ENCODE results near the gene PTPRN. TPM values are rescaled to one million over a fixed set of nuclear protein-coding genes. Genes with fewer than 3 reads are reported as not detected.
"Not testable (repeated sequence)": the region's sequence is repeated elsewhere in the genome, so short reads cannot be mapped to it uniquely, and the experiment has no call there.

PTPRN gene
- total and polyA plus RNA-seq, 5 donors = 0.25 to 0.41 TPM; not detected in 3

- H3K9me3 ChIP-seq (ENCODE audit: control insufficient read depth, low read length); ATAC-seq; H3K27ac ChIP-seq (ENCODE audit: low read length); intact Hi-C loops (cut with DNase I); H3K27me3 ChIP-seq (ENCODE audit: control insufficient read depth, insufficient read depth); H3K4me3 ChIP-seq (ENCODE audit: low read length); H3K4me1 ChIP-seq (ENCODE audit: control insufficient read depth, insufficient read depth, low read length); DNase-seq: not testable (repeated sequence)
- WGBS = 82% methylated on average over 6 of the region's 6 CpGs
Measured at GRCh38 chr2:219287116-219287440, 22.1 kb downstream of the PTPRN start.

- Histone ChIP-seq H3K27ac (ENCODE audit: low read length) (no peak overlapping the region), H3K4me3 (ENCODE audit: low read length) (no peak overlapping the region), H3K9me3 (ENCODE audit: control insufficient read depth, low read length) (no peaks in the 10 kb centered on the region), H3K4me1 (ENCODE audit: control insufficient read depth, insufficient read depth, low read length) (no peaks in the 10 kb centered on the region), H3K27me3 (ENCODE audit: control insufficient read depth, insufficient read depth) (no peaks in the 10 kb centered on the region)
- 76% methylated on average over 12 of the region's 12 CpGs for WGBS
- peak in 1 of 2 donors; percentile 4 for ATAC-seq
- DNase-seq = peak in 2 of 3 donors; percentile 55 to 64
- intact Hi-C loops (cut with DNase I) = no loop called here
Measured at GRCh38 chr2:219286436-219287115, 22.6 kb downstream of the PTPRN start.

GRCh38 chr2:219285894-219286425, 23.2 kb downstream of the PTPRN start:
- peak; percentile 19 to 21 for ATAC-seq
- WGBS = 64% methylated on average over 17 of the region's 17 CpGs
- intact Hi-C loops (cut with DNase I) = no loop called here

GRCh38 chr2:219285373-219285735, 23.8 kb downstream of the PTPRN start:
- 78% methylated on average over 12 of the region's 12 CpGs for WGBS
- intact Hi-C loops (cut with DNase I) = no loop called here
- no peak for ATAC-seq
- no peaks in the 10 kb centered on the region for H3K9me3 ChIP-seq (ENCODE audit: control insufficient read depth, low read length)
- no peak overlapping the region for H3K27ac ChIP-seq (ENCODE audit: low read length)
- no peak overlapping the region for H3K4me3 ChIP-seq (ENCODE audit: low read length)
- peak in 1 of 3 donors; percentile 41 for DNase-seq
- no peaks in the 10 kb centered on the region for H3K27me3 ChIP-seq (ENCODE audit: control insufficient read depth, insufficient read depth)
- peaks cover under 1% of the 10 kb centered on the region for H3K4me1 ChIP-seq (ENCODE audit: control insufficient read depth, insufficient read depth, low read length)

More at GRCh38 chr2:219285894-219286425, 23.2 kb downstream of the PTPRN start:
- no peaks in the 10 kb centered on the region for H3K27me3 ChIP-seq (ENCODE audit: control insufficient read depth, insufficient read depth)
- H3K9me3 ChIP-seq (ENCODE audit: control insufficient read depth, low read length) = no peaks in the 10 kb centered on the region
- no peak overlapping the region for H3K27ac ChIP-seq (ENCODE audit: low read length)
- DNase-seq = peak; percentile 47 to 60 (median 53)
- H3K4me1 ChIP-seq (ENCODE audit: control insufficient read depth, insufficient read depth, low read length) = no peaks in the 10 kb centered on the region
- no peak overlapping the region for H3K4me3 ChIP-seq (ENCODE audit: low read length)

GRCh38 chr2:219284501-219285372, 24.5 kb downstream of the PTPRN start:
- Histone ChIP-seq H3K27ac (ENCODE audit: low read length) (no peak overlapping the region), H3K27me3 (ENCODE audit: control insufficient read depth, insufficient read depth) (no peaks in the 10 kb centered on the region), H3K4me1 (ENCODE audit: control insufficient read depth, insufficient read depth, low read length) (peaks cover 5% of the 10 kb centered on the region), H3K4me3 (ENCODE audit: low read length) (no peak overlapping the region), H3K9me3 (ENCODE audit: control insufficient read depth, low read length) (no peaks in the 10 kb centered on the region)
- WGBS = 84% methylated on average over 16 of the region's 16 CpGs
- no peak for ATAC-seq
- peak in 1 of 3 donors; percentile 52 for DNase-seq
- intact Hi-C loops (cut with DNase I) = no loop called here

- Histone ChIP-seq H3K27ac (ENCODE audit: low read length) (no peak overlapping the region), H3K4me3 (ENCODE audit: low read length) (no peak overlapping the region), H3K9me3 (ENCODE audit: control insufficient read depth, low read length) (no peaks in the 10 kb centered on the region), H3K27me3 (ENCODE audit: control insufficient read depth, insufficient read depth) (no peaks in the 10 kb centered on the region), H3K4me1 (ENCODE audit: control insufficient read depth, insufficient read depth, low read length) (peaks cover 5% of the 10 kb centered on the region)
- ATAC-seq = no peak
- DNase-seq = peak in 2 of 3 donors; percentile 39 to 50
- intact Hi-C loops (cut with DNase I) = no loop called here
- 89% methylated on average over 17 of the region's 17 CpGs for WGBS
Measured at GRCh38 chr2:219282943-219283581, 26.1 kb downstream of the PTPRN start.

GRCh38 chr2:219282375-219282774, 26.8 kb downstream of the PTPRN start:
- DNase-seq = no peak
- peaks cover 5% of the 10 kb centered on the region for H3K4me1 ChIP-seq (ENCODE audit: control insufficient read depth, insufficient read depth, low read length)
- no peak overlapping the region for H3K27ac ChIP-seq (ENCODE audit: low read length)

GRCh38 chr2:219281588-219281987, 27.6 kb downstream of the PTPRN start:
- intact Hi-C loops (cut with DNase I) = no loop called here
- ATAC-seq (no peak), DNase-seq (peak in 1 of 3 donors; percentile 23)
- Histone ChIP-seq H3K4me1 (ENCODE audit: control insufficient read depth, insufficient read depth, low read length) (peaks cover 5% of the 10 kb centered on the region), H3K4me3 (ENCODE audit: low read length) (no peak overlapping the region), H3K27ac (ENCODE audit: low read length) (no peak overlapping the region), H3K27me3 (ENCODE audit: control insufficient read depth, insufficient read depth) (no peaks in the 10 kb centered on the region), H3K9me3 (ENCODE audit: control insufficient read depth, low read length) (no peaks in the 10 kb centered on the region)
- 86% methylated on average over 8 of the region's 8 CpGs for WGBS

More at GRCh38 chr2:219282375-219282774, 26.8 kb downstream of the PTPRN start:
- H3K27me3 ChIP-seq (ENCODE audit: control insufficient read depth, insufficient read depth) = no peaks in the 10 kb centered on the region
- intact Hi-C loops (cut with DNase I) = no loop called here
- ATAC-seq = no peak
- 79% methylated on average over 5 of the region's 5 CpGs for whole genome bisulfite sequencing
- no peak overlapping the region for H3K4me3 ChIP-seq (ENCODE audit: low read length)
- H3K9me3 ChIP-seq (ENCODE audit: control insufficient read depth, low read length) = no peaks in the 10 kb centered on the region

GRCh38 chr2:219280651-219281050, 28.6 kb downstream of the PTPRN start:
- no peaks in the 10 kb centered on the region for H3K9me3 ChIP-seq (ENCODE audit: control insufficient read depth, low read length)
- H3K27me3 ChIP-seq (ENCODE audit: control insufficient read depth, insufficient read depth) = no peaks in the 10 kb centered on the region
- ATAC-seq (no peak), DNase-seq (peak in 1 of 3 donors; percentile 26)
- intact Hi-C loops (cut with DNase I) = no loop called here
- no peak overlapping the region for H3K4me3 ChIP-seq (ENCODE audit: low read length)
- no peak overlapping the region for H3K27ac ChIP-seq (ENCODE audit: low read length)
- WGBS = 88% methylated on average over 4 of the region's 4 CpGs
- H3K4me1 ChIP-seq (ENCODE audit: control insufficient read depth, insufficient read depth, low read length) = peaks cover 5% of the 10 kb centered on the region

GRCh38 chr2:219279916-219280516, 29.2 kb downstream of the PTPRN start:
- intact Hi-C loops (cut with DNase I) = no loop called here
- Histone ChIP-seq H3K27ac (ENCODE audit: low read length) (peak overlapping the region; percentile 48), H3K4me3 (ENCODE audit: low read length) (peak overlapping the region; percentile 66), H3K4me1 (ENCODE audit: control insufficient read depth, insufficient read depth, low read length) (peaks cover 5% of the 10 kb centered on the region), H3K9me3 (ENCODE audit: control insufficient read depth, low read length) (no peaks in the 10 kb centered on the region), H3K27me3 (ENCODE audit: control insufficient read depth, insufficient read depth) (no peaks in the 10 kb centered on the region)
- 40% methylated on average over 12 of the region's 12 CpGs for WGBS
- DNase-seq (peak in 1 of 3 donors; percentile 50), ATAC-seq (no peak)
